ENCODE measurements around the gene TP53AIP1. TPM values are rescaled to one million over a fixed set of nuclear protein-coding genes. Genes with fewer than 3 reads are reported as not detected.
"Not testable (repeated sequence)": the region's sequence is repeated elsewhere in the genome, so short reads cannot be mapped to it uniquely, and the experiment has no call there.

The TP53AIP1 gene
- total and polyA plus RNA-seq, 9 of the 15 experiments (the other 6 are each of a cell fraction or from before 2014, with no cell fraction given), result not detected

DNA sequence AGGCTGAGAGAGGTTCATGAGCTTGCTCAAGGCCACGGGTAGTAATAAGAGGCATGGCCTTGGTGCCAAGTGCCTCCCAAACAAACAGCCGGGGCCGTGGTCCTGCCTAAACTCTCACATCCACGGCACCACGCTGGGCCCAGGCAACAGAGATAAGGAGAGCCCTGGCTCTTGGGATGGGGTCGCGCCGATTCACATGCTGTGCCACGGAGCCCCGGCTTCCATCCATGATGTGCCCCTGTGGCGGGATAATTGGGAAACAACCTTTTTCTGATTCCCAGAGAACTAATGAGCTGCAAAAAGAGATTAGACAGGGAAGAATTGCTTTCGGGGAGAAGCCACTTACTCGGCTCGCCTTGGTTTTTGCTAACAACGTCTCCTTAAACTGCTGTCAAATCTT, 22.0 kb downstream of the TP53AIP1 start (continued):
- no peak for TF ChIP-seq POLR3G (IDR thresholded peaks at IDR 0.05; ENCODE audit: extremely low read depth, insufficient read length, insufficient replicate concordance)
- no peak for TF ChIP-seq SMAD3 (CRISPR knock-in tag; conservative IDR thresholded peaks at IDR 0.05)
- TF ChIP-seq POLR2A (conservative IDR thresholded peaks at IDR 0.05), result no peak
- TF ChIP-seq ZNF778 (CRISPR knock-in tag; IDR thresholded peaks at IDR 0.05), result no peak
- no peak for TF ChIP-seq ARNT (IDR thresholded peaks at IDR 0.05)
- no peak for TF ChIP-seq NFRKB (IDR thresholded peaks at IDR 0.05; ENCODE audit: low read depth)

DNA sequence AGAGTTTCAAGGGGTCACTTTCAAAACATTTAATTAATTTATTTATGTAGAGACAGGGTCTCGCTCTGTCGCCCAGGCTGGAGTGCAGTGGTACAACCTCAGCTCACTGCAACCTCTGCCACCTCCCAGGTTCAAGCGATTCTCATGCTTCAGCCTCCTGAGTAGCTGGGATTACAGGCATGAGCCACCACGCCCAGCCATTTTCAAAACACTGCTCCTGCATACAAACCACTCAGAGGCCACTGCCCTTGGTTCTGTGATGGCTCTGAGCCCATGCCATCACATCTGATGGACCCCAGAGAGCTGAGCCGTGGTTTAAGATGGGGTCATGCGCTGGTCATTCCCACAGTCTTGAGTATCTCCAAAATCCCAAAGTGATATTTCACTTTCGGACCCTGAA, 23.0 kb downstream of the TP53AIP1 start:
- not testable (repeated sequence) for FAIRE-seq, ATAC-seq

More for the DNA sequence above, 23.0 kb downstream of the TP53AIP1 start:
- in situ Hi-C loops (cut with MboI); DNase-seq (ENCODE audit: extremely low read depth in 1 of 4, low spot score in 3 of 4); H3K9me1 ChIP-seq (ENCODE audit: control insufficient read depth, insufficient read depth, low read length); H3K4me1 ChIP-seq (replicated peaks in 1 of 2; ENCODE audit: control insufficient read depth in 2 of 2, insufficient read depth in 2 of 2, low read length in 2 of 2); intact Hi-C loops (cut with micrococcal nuclease); BruUV-seq (replicated peaks); CTCF ChIA-PET (ENCODE audit: low intra/inter-chr PET ratio); H3K4me2 ChIP-seq (ENCODE audit: insufficient read depth, low read length); H4K20me1 ChIP-seq (replicated peaks; ENCODE audit: control insufficient read depth, insufficient read depth, low read length); H3K9me3 ChIP-seq (replicated peaks; ENCODE audit: control insufficient read depth, insufficient read depth, low read depth, low read length); H2AFZ ChIP-seq (ENCODE audit: low read depth, low read length); H3K9ac ChIP-seq (ENCODE audit: insufficient read depth in 1 of 2, low read depth in 2 of 2, low read length in 2 of 2); H3K4me3 ChIP-seq; H3K36me3 ChIP-seq (ENCODE audit: control insufficient read depth, insufficient read depth, low read length); H3K79me2 ChIP-seq (ENCODE audit: control insufficient read depth, insufficient read depth, low read length); H3K27ac ChIP-seq (ENCODE audit: extremely low read depth, low read depth, low read length): not testable (repeated sequence)
- WGBS (ENCODE audit: insufficient coverage, low coverage, missing lambda C conversion rate), result 0% methylated on average over 7 of the region's 7 CpGs
- POLR2A ChIA-PET, result interaction anchor here (1.0 kb wide), 1 partner anchor 24 kb away, joined by 3 read pairs; no protein-coding TSS in a partner anchor
- H3K27me3 ChIP-seq (ENCODE audit: control insufficient read depth in 2 of 2, insufficient read depth in 2 of 2, low read length in 2 of 2), result peaks cover 0 to 15% of the 10 kb centered on the region in 2 experiments; a peak in 3 of 5 replicates

Measured in K562 (cell line).